HL-60 (cell line): ENCODE measurements around the gene FBXL17.

Source experiments
- DNase-seq, 2 experiments: peaks; one replicate each; pipeline ENCODE4 v3.0.0-alpha.2; 2010 to 2020; ENCODE audit warnings: low read depth in 1 of 2, low spot score in 1 of 2
- H3K27ac ChIP-seq: fragments of 250-450 bp; sonication (Bioruptor Pico); replicated peaks from 2 replicates; pipeline ENCODE4 v1.5.1; 2020; ENCODE audit warnings: mild to moderate bottlenecking, moderate library complexity
- H3K27me3 ChIP-seq: fragments of 250-450 bp; sonication (Bioruptor Pico); 2 replicates; pipeline ENCODE4 v1.5.1; 2021; ENCODE audit warnings: mild to moderate bottlenecking, moderate library complexity; ENCODE audit not compliant: insufficient read depth, poor library complexity, severe bottlenecking
- H3K4me3 ChIP-seq: replicated peaks from 2 replicates; pipeline ENCODE4 v1.5.1; 2011; ENCODE audit warnings: mild to moderate bottlenecking, control low read depth, low read length; ENCODE audit not compliant: insufficient read depth
- CTCF ChIP-seq: IDR thresholded peaks from one replicate; pipeline ENCODE4 v1.5.1; 2011; ENCODE audit warnings: low read length, control low read depth, inconsistent platforms; ENCODE audit not compliant: insufficient read depth
- GABPA ChIP-seq: IDR thresholded peaks from 2 replicates; pipeline ENCODE4 v1.6.1; 2012; ENCODE audit warnings: low read depth
- POLR2AphosphoS5 ChIP-seq: IDR thresholded peaks from 2 replicates; pipeline ENCODE4 v1.6.1; 2012; ENCODE audit warnings: low read depth
- REST ChIP-seq: IDR thresholded peaks from 2 replicates; pipeline ENCODE4 v1.6.1; 2012; ENCODE audit warnings: low read depth; ENCODE audit not compliant: insufficient replicate concordance
- SPI1 ChIP-seq: IDR thresholded peaks from 2 replicates; pipeline ENCODE4 v1.6.1; 2012; ENCODE audit warnings: low read depth, mild to moderate bottlenecking, borderline replicate concordance

The FBXL17 gene

GRCh38 chr5:108094800-108095199 lies 287.1 kb downstream of the FBXL17 start:
- TF ChIP-seq GABPA: no peak
- no peak for DNase-seq
- no peak overlapping the region for H3K27ac ChIP-seq
- H3K4me3 ChIP-seq: no peak overlapping the region
- H3K27me3 ChIP-seq: no peaks in the 10 kb centered on the region

- no peak for DNase-seq
- no peaks in the 10 kb centered on the region for H3K27me3 ChIP-seq
- no peak overlapping the region for H3K4me3 ChIP-seq
- H3K27ac ChIP-seq: no peak overlapping the region
- TF ChIP-seq REST (no peak), GABPA (no peak), CTCF (no peak)
These were observed 288.7 kb downstream of the FBXL17 start for GRCh38 chr5:108093186-108093585.

GRCh38 chr5:108090946-108091345 lies 291.0 kb downstream of the FBXL17 start:
- TF ChIP-seq REST: no peak
- Histone ChIP-seq H3K4me3 (no peak overlapping the region), H3K27ac (no peak overlapping the region), H3K27me3 (no peaks in the 10 kb centered on the region)
- DNase-seq: no peak

GRCh38 chr5:108084105-108084504 lies 297.8 kb downstream of the FBXL17 start:
- H3K27ac ChIP-seq: no peak overlapping the region
- no peak for DNase-seq
- H3K27me3 ChIP-seq: no peaks in the 10 kb centered on the region
- no peak for TF ChIP-seq POLR2AphosphoS5
- TF ChIP-seq REST: no peak
- no peak for TF ChIP-seq SPI1
- no peak for TF ChIP-seq CTCF
- TF ChIP-seq GABPA: no peak
- H3K4me3 ChIP-seq: no peak overlapping the region
